Prostate gland (tissue), 2 donors: ENCODE results near the gene UQCRC1.

ENCODE experiments used
- POLR2A ChIP-seq: fragments of 450-650 bp; IDR thresholded peaks from one replicate; pipeline ENCODE4 v1.6.1; 2016; ENCODE audit warnings: antibody characterized with exemption, mild to moderate bottlenecking
- POLR2AphosphoS5 ChIP-seq: sonication (generic); formaldehyde crosslinking; IDR thresholded peaks from one replicate; pipeline ENCODE4 v1.6.1; 2017; ENCODE audit warnings: antibody characterized with exemption
- TF ChIP-seq, protein P1 (sequence below), 4 experiments: fragments of 200-600 bp in 2 of 4; fragments of 450-650 bp in 2 of 4; sonication (generic) in 2 of 4; IDR thresholded peaks; 1 replicate in 3 of 4; 2 replicates in 1 of 4; pipeline ENCODE4 v1.5.1; 2016 to 2019; ENCODE audit warnings: antibody characterized with exemption in 4 of 4, mild to moderate bottlenecking in 2 of 4, moderate library complexity in 2 of 4

GRCh38 chr3:48609088-48610005, at the start of gene UQCRC1:
- TF ChIP-seq, protein P1, sequence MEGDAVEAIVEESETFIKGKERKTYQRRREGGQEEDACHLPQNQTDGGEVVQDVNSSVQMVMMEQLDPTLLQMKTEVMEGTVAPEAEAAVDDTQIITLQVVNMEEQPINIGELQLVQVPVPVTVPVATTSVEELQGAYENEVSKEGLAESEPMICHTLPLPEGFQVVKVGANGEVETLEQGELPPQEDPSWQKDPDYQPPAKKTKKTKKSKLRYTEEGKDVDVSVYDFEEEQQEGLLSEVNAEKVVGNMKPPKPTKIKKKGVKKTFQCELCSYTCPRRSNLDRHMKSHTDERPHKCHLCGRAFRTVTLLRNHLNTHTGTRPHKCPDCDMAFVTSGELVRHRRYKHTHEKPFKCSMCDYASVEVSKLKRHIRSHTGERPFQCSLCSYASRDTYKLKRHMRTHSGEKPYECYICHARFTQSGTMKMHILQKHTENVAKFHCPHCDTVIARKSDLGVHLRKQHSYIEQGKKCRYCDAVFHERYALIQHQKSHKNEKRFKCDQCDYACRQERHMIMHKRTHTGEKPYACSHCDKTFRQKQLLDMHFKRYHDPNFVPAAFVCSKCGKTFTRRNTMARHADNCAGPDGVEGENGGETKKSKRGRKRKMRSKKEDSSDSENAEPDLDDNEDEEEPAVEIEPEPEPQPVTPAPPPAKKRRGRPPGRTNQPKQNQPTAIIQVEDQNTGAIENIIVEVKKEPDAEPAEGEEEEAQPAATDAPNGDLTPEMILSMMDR (IDR thresholded peaks at IDR 0.05), result peak; percentile 47 to 96 (median 88)
- TF ChIP-seq POLR2A (peak; percentile 90), POLR2AphosphoS5 (peak; percentile 98)
